ENCODE results near the gene HLF.

HLF gene

GRCh38 chr17:55340176-55340575 is 75.4 kb downstream of the HLF start:
- WGBS, 2 donors (ENCODE audit: extremely low coverage in 2 of 2, insufficient read length in 2 of 2, insufficient replicate concordance in 1 of 2), result no CpG with 5 or more reads among the region's 3 CpGs
- no peak overlapping the region for H3K14ac ChIP-seq (ENCODE audit: low read length)
- H3K36me3 ChIP-seq (replicated peaks in 1 of 2; ENCODE audit: control insufficient read depth in 2 of 2, insufficient read depth in 2 of 2, low read length in 2 of 2), result no peaks in the 10 kb centered on the region

GRCh38 chr17:55340686-55341085 is 75.9 kb downstream of the HLF start:
- H2BK120ac ChIP-seq (ENCODE audit: low read depth, low read length), result no peak overlapping the region
- no peak overlapping the region for H3K4ac ChIP-seq (ENCODE audit: low read length)
- H3K27ac ChIP-seq (replicated peaks; ENCODE audit: low read length), result no peak overlapping the region
- DNase-seq (ENCODE audit: low spot score), result no peak
- no peak overlapping the region for H2BK5ac ChIP-seq (ENCODE audit: low read length)
- no peaks in the 10 kb centered on the region for H3K9me3 ChIP-seq (replicated peaks in 1 of 2; ENCODE audit: control insufficient read depth in 2 of 2, insufficient read depth in 1 of 2, low read depth in 1 of 2, low read length in 2 of 2)
- H2BK12ac ChIP-seq (ENCODE audit: low read length), result no peak overlapping the region
- no peak overlapping the region for H3K23ac ChIP-seq (ENCODE audit: low read depth, low read length, poor library complexity)
- H3K4me1 ChIP-seq (ENCODE audit: control insufficient read depth in 2 of 2, insufficient read depth in 1 of 2, low read depth in 1 of 2, low read length in 2 of 2), result peaks cover 0 to under 1% of the 10 kb centered on the region in 2 donors
- no peak overlapping the region for H2BK15ac ChIP-seq (ENCODE audit: low read length)
- H3K4me3 ChIP-seq (ENCODE audit: low read length in 2 of 2), result no peak overlapping the region
- H2AFZ ChIP-seq (ENCODE audit: low read length), result no peak overlapping the region
- no peak overlapping the region for H4K91ac ChIP-seq (ENCODE audit: low read depth, low read length, poor library complexity)
- H3K27me3 ChIP-seq (ENCODE audit: control insufficient read depth in 3 of 3, insufficient read depth in 3 of 3, low read depth in 1 of 3, low read length in 3 of 3), result peaks cover 0 to 12% (median 0%) of the 10 kb centered on the region in 3 experiments
- H3K9ac ChIP-seq (ENCODE audit: low read depth, low read length, poor library complexity), result no peak overlapping the region
- H2AK5ac ChIP-seq (ENCODE audit: low read depth, low read length), result no peak overlapping the region
- no peak overlapping the region for H3K18ac ChIP-seq (ENCODE audit: low read length)
- H3K4me2 ChIP-seq (ENCODE audit: insufficient read depth, low read length, poor library complexity, severe bottlenecking), result no peak overlapping the region
- no peak overlapping the region for H3K14ac ChIP-seq (ENCODE audit: low read length)
- H4K8ac ChIP-seq (ENCODE audit: low read depth, low read length), result no peak overlapping the region
- H3K79me1 ChIP-seq (ENCODE audit: low read depth, low read length), result no peaks in the 10 kb centered on the region
- WGBS, 2 donors (ENCODE audit: extremely low coverage in 2 of 2, insufficient read length in 2 of 2, insufficient replicate concordance in 1 of 2), result no CpG with 5 or more reads among the region's 3 CpGs
- no peaks in the 10 kb centered on the region for H3K36me3 ChIP-seq (replicated peaks in 1 of 2; ENCODE audit: control insufficient read depth in 2 of 2, insufficient read depth in 2 of 2, low read length in 2 of 2)

More at GRCh38 chr17:55340176-55340575, 75.4 kb downstream of the HLF start:
- Histone ChIP-seq H2AFZ (ENCODE audit: low read length) (no peak overlapping the region), H4K91ac (ENCODE audit: low read depth, low read length, poor library complexity) (no peak overlapping the region), H3K9ac (ENCODE audit: low read depth, low read length, poor library complexity) (no peak overlapping the region), H3K18ac (ENCODE audit: low read length) (no peak overlapping the region), H3K9me3 (replicated peaks in 1 of 2; ENCODE audit: control insufficient read depth in 2 of 2, insufficient read depth in 1 of 2, low read depth in 1 of 2, low read length in 2 of 2) (no peaks in the 10 kb centered on the region), H3K4me2 (ENCODE audit: insufficient read depth, low read length, poor library complexity, severe bottlenecking) (no peak overlapping the region), H3K27ac (replicated peaks; ENCODE audit: low read length) (no peak overlapping the region), H3K23ac (ENCODE audit: low read depth, low read length, poor library complexity) (no peak overlapping the region), H2AK5ac (ENCODE audit: low read depth, low read length) (no peak overlapping the region), H2BK120ac (ENCODE audit: low read depth, low read length) (no peak overlapping the region), H2BK12ac (ENCODE audit: low read length) (no peak overlapping the region), H2BK15ac (ENCODE audit: low read length) (no peak overlapping the region), H2BK5ac (ENCODE audit: low read length) (no peak overlapping the region), H3K27me3 (ENCODE audit: control insufficient read depth in 3 of 3, insufficient read depth in 3 of 3, low read depth in 1 of 3, low read length in 3 of 3) (peaks cover 0 to 12% (median 0%) of the 10 kb centered on the region in 3 experiments), H3K4me3 (ENCODE audit: low read length in 2 of 2) (no peak overlapping the region), H3K4me1 (ENCODE audit: control insufficient read depth in 2 of 2, insufficient read depth in 1 of 2, low read depth in 1 of 2, low read length in 2 of 2) (peaks cover 0 to 3% of the 10 kb centered on the region in 2 donors), H3K79me1 (ENCODE audit: low read depth, low read length) (no peaks in the 10 kb centered on the region), H3K4ac (ENCODE audit: low read length) (no peak overlapping the region), H4K8ac (ENCODE audit: low read depth, low read length) (no peak overlapping the region)
- no peak for DNase-seq (ENCODE audit: low spot score)

- no peak for DNase-seq (ENCODE audit: low spot score)
- no CpG with 5 or more reads among the region's 5 CpGs for WGBS, 2 donors (ENCODE audit: extremely low coverage in 2 of 2, insufficient read length in 2 of 2, insufficient replicate concordance in 1 of 2)
Observed at GRCh38 chr17:55341432-55341831, 76.7 kb downstream of the HLF start.

GRCh38 chr17:55342800-55343585 is 78.2 kb downstream of the HLF start:
- DNase-seq (ENCODE audit: low spot score), result no peak
- Histone ChIP-seq H3K18ac (ENCODE audit: low read length) (no peak overlapping the region), H3K9me3 (replicated peaks in 1 of 2; ENCODE audit: control insufficient read depth in 2 of 2, insufficient read depth in 1 of 2, low read depth in 1 of 2, low read length in 2 of 2) (peaks cover 0 to 1% of the 10 kb centered on the region in 2 donors), H3K9ac (ENCODE audit: low read depth, low read length, poor library complexity) (no peak overlapping the region), H3K4me1 (ENCODE audit: control insufficient read depth in 2 of 2, insufficient read depth in 1 of 2, low read depth in 1 of 2, low read length in 2 of 2) (no peaks in the 10 kb centered on the region), H3K27ac (replicated peaks; ENCODE audit: low read length) (no peak overlapping the region), H3K14ac (ENCODE audit: low read length) (no peak overlapping the region), H2BK120ac (ENCODE audit: low read depth, low read length) (no peak overlapping the region), H2AFZ (ENCODE audit: low read length) (no peak overlapping the region), H3K4me2 (ENCODE audit: insufficient read depth, low read length, poor library complexity, severe bottlenecking) (no peak overlapping the region), H3K4ac (ENCODE audit: low read length) (no peak overlapping the region), H4K91ac (ENCODE audit: low read depth, low read length, poor library complexity) (no peak overlapping the region), H3K79me1 (ENCODE audit: low read depth, low read length) (no peaks in the 10 kb centered on the region), H4K8ac (ENCODE audit: low read depth, low read length) (no peak overlapping the region), H3K4me3 (ENCODE audit: low read length in 2 of 2) (no peak overlapping the region), H3K27me3 (ENCODE audit: control insufficient read depth in 3 of 3, insufficient read depth in 3 of 3, low read depth in 1 of 3, low read length in 3 of 3) (peaks cover 0 to 16% (median 0%) of the 10 kb centered on the region in 3 experiments), H3K36me3 (replicated peaks in 1 of 2; ENCODE audit: control insufficient read depth in 2 of 2, insufficient read depth in 2 of 2, low read length in 2 of 2) (no peaks in the 10 kb centered on the region), H2BK15ac (ENCODE audit: low read length) (no peak overlapping the region), H2BK12ac (ENCODE audit: low read length) (no peak overlapping the region), H2AK5ac (ENCODE audit: low read depth, low read length) (no peak overlapping the region), H2BK5ac (ENCODE audit: low read length) (no peak overlapping the region), H3K23ac (ENCODE audit: low read depth, low read length, poor library complexity) (no peak overlapping the region)
- WGBS, 2 donors (ENCODE audit: extremely low coverage in 2 of 2, insufficient read length in 2 of 2, insufficient replicate concordance in 1 of 2), result no CpG with 5 or more reads among the region's 6 CpGs

More at GRCh38 chr17:55341432-55341831, 76.7 kb downstream of the HLF start:
- Histone ChIP-seq H3K79me1 (ENCODE audit: low read depth, low read length) (no peaks in the 10 kb centered on the region), H3K4ac (ENCODE audit: low read length) (no peak overlapping the region), H2BK12ac (ENCODE audit: low read length) (no peak overlapping the region), H4K8ac (ENCODE audit: low read depth, low read length) (no peak overlapping the region), H3K27ac (replicated peaks; ENCODE audit: low read length) (no peak overlapping the region), H3K9me3 (replicated peaks in 1 of 2; ENCODE audit: control insufficient read depth in 2 of 2, insufficient read depth in 1 of 2, low read depth in 1 of 2, low read length in 2 of 2) (peaks cover 0 to 1% of the 10 kb centered on the region in 2 donors), H3K18ac (ENCODE audit: low read length) (no peak overlapping the region), H2BK120ac (ENCODE audit: low read depth, low read length) (no peak overlapping the region), H3K27me3 (ENCODE audit: control insufficient read depth in 3 of 3, insufficient read depth in 3 of 3, low read depth in 1 of 3, low read length in 3 of 3) (peaks cover 0 to 12% (median 0%) of the 10 kb centered on the region in 3 experiments), H3K9ac (ENCODE audit: low read depth, low read length, poor library complexity) (no peak overlapping the region), H3K4me3 (ENCODE audit: low read length in 2 of 2) (no peak overlapping the region), H4K91ac (ENCODE audit: low read depth, low read length, poor library complexity) (no peak overlapping the region), H2BK15ac (ENCODE audit: low read length) (no peak overlapping the region), H2BK5ac (ENCODE audit: low read length) (no peak overlapping the region), H3K23ac (ENCODE audit: low read depth, low read length, poor library complexity) (no peak overlapping the region), H3K4me1 (ENCODE audit: control insufficient read depth in 2 of 2, insufficient read depth in 1 of 2, low read depth in 1 of 2, low read length in 2 of 2) (no peaks in the 10 kb centered on the region), H3K14ac (ENCODE audit: low read length) (no peak overlapping the region), H2AK5ac (ENCODE audit: low read depth, low read length) (no peak overlapping the region), H3K4me2 (ENCODE audit: insufficient read depth, low read length, poor library complexity, severe bottlenecking) (no peak overlapping the region), H2AFZ (ENCODE audit: low read length) (no peak overlapping the region), H3K36me3 (replicated peaks in 1 of 2; ENCODE audit: control insufficient read depth in 2 of 2, insufficient read depth in 2 of 2, low read length in 2 of 2) (no peaks in the 10 kb centered on the region)

Measured in neuronal stem cell (in vitro differentiated cells).